ENCODE results near the gene NTRK1. TPM values are rescaled to one million over a fixed set of nuclear protein-coding genes. Genes with fewer than 3 reads are reported as not detected.

NTRK1 gene
- total RNA-seq, 1 donor from 2014 or later = not detected

DNA sequence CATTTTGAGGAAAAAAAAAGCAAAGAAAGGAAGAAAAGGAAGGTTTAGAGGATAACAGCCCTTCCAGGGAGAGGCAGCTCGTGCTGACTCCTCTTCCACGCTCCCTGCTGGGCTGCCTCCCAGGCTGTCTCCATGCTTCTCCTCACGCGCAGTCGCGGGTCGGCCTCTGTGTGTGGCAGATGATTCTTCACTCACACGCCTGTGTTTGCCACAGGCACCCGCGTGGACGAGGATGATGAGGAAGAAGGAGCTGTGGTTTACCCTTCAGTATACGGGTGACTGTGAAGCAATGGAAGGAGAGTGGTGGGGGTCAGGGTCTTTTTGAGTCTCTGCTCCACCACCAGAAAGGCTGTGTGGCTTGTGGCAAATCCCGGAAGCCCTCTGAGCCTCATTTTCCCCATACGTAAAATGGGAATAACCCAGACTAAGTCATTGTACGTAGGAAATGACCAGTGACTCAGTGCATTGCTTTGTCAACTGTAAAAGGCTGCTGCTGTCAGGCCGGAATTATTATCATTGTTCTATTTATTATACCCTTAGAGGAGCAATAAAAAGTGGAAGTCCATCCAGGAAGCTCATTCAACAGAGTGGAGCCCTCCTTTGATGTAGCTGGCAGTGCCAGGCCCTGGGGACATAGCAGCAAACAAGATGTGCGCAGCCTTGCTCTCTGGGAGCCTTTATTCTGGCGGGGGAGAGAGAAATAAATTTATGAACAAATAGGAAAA, 32.1 kb upstream of the NTRK1 start:
- peaks cover 29% of the 10 kb centered on the region for H3K27me3 Mint-ChIP-seq (ENCODE audit: unreplicated experiment)
- H3K36me3 Mint-ChIP-seq (ENCODE audit: unreplicated experiment) = no peaks in the 10 kb centered on the region
- DNase-seq (ENCODE audit: extremely low spot score, unreplicated experiment) = no peak
- H3K4me3 Mint-ChIP-seq (ENCODE audit: unreplicated experiment) = no peak overlapping the region
- TF ChIP-seq, protein P1, sequence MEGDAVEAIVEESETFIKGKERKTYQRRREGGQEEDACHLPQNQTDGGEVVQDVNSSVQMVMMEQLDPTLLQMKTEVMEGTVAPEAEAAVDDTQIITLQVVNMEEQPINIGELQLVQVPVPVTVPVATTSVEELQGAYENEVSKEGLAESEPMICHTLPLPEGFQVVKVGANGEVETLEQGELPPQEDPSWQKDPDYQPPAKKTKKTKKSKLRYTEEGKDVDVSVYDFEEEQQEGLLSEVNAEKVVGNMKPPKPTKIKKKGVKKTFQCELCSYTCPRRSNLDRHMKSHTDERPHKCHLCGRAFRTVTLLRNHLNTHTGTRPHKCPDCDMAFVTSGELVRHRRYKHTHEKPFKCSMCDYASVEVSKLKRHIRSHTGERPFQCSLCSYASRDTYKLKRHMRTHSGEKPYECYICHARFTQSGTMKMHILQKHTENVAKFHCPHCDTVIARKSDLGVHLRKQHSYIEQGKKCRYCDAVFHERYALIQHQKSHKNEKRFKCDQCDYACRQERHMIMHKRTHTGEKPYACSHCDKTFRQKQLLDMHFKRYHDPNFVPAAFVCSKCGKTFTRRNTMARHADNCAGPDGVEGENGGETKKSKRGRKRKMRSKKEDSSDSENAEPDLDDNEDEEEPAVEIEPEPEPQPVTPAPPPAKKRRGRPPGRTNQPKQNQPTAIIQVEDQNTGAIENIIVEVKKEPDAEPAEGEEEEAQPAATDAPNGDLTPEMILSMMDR (IDR thresholded peaks at IDR 0.05) = no peak
- H3K4me1 Mint-ChIP-seq (ENCODE audit: unreplicated experiment) = peaks cover 7% of the 10 kb centered on the region
- H3K27ac Mint-ChIP-seq (ENCODE audit: unreplicated experiment) = no peak overlapping the region
- no peaks in the 10 kb centered on the region for H3K9me3 Mint-ChIP-seq (ENCODE audit: unreplicated experiment)

DNA sequence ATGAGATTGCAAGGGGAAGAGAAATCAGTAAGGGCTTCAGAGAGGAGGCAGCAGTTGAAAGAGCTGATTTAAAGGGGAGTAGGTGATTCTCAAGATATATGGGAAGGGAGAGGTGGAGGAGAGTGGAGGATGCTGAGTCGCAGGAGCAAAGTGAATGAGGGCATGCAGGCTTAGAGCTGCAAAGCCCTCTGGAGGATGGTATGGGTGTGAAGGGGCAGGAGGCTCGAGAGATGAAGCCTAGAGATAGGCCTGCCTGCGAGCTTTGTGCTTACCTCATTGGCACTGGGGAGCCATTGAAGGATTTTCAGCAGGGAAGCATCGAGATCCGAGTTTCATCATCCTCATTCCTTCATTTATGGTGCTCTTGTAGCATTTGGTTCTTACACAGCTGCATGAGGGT, 28.2 kb upstream of the NTRK1 start:
- Mint-ChIP-seq H3K9me3 (ENCODE audit: unreplicated experiment) (no peaks in the 10 kb centered on the region), H3K27ac (ENCODE audit: unreplicated experiment) (no peak overlapping the region), H3K4me3 (ENCODE audit: unreplicated experiment) (no peak overlapping the region), H3K4me1 (ENCODE audit: unreplicated experiment) (no peaks in the 10 kb centered on the region), H3K36me3 (ENCODE audit: unreplicated experiment) (no peaks in the 10 kb centered on the region), H3K27me3 (ENCODE audit: unreplicated experiment) (peaks cover 58% of the 10 kb centered on the region)
- DNase-seq (ENCODE audit: extremely low spot score, unreplicated experiment) = no peak
- TF ChIP-seq, protein P1 (IDR thresholded peaks at IDR 0.05) = no peak

DNA sequence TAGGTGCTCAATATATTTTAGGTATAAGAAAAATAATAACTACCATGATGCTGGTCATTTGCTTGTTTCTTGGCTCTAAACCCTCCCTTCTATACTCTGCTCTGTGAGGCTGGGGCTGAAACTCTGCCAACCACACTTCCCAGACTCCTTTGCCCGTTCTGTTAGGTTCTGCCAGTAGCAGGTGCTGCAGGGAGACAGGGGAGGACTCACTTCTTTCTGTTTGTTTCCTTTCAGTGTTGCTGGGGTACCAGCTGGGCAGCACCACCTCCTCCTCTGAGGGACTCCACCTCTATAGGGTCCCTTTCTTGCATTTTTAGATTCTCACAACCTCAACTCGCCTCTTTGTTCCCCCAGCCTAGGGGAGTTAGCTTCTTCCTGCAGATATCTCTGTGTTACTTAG, 27.1 kb upstream of the NTRK1 start:
- Mint-ChIP-seq H3K27ac (ENCODE audit: unreplicated experiment) (no peak overlapping the region), H3K27me3 (ENCODE audit: unreplicated experiment) (peaks cover 60% of the 10 kb centered on the region), H3K4me3 (ENCODE audit: unreplicated experiment) (no peak overlapping the region), H3K36me3 (ENCODE audit: unreplicated experiment) (no peaks in the 10 kb centered on the region), H3K9me3 (ENCODE audit: unreplicated experiment) (no peaks in the 10 kb centered on the region), H3K4me1 (ENCODE audit: unreplicated experiment) (no peaks in the 10 kb centered on the region)
- TF ChIP-seq, protein P1 (IDR thresholded peaks at IDR 0.05) = no peak
- no peak for DNase-seq (ENCODE audit: extremely low spot score, unreplicated experiment)

DNA sequence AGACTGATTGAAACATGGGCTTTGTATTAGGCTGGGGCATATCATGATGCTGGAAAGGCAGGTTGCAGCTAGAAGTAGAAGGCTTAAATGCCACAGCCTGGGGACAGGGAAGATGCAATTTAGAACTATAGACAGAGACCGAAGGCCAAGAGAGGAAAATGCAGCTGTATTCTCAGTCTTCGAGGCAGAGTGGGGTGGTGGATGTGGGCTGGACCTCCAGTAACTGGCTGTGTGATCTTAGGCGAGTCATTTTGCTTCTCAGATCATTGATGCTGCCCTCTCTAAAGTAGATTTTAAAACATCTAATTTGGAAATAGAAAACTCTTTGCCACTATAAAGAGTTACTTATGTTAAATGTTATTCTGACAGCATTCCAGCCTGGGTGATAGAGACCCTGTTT, 26.3 kb upstream of the NTRK1 start:
- H3K27me3 Mint-ChIP-seq (ENCODE audit: unreplicated experiment) = peaks cover 66% of the 10 kb centered on the region
- TF ChIP-seq, protein P1 (IDR thresholded peaks at IDR 0.05) = no peak
- H3K36me3 Mint-ChIP-seq (ENCODE audit: unreplicated experiment) = no peaks in the 10 kb centered on the region
- H3K27ac Mint-ChIP-seq (ENCODE audit: unreplicated experiment) = no peak overlapping the region
- DNase-seq (ENCODE audit: extremely low spot score, unreplicated experiment) = no peak
- no peaks in the 10 kb centered on the region for H3K9me3 Mint-ChIP-seq (ENCODE audit: unreplicated experiment)
- no peaks in the 10 kb centered on the region for H3K4me1 Mint-ChIP-seq (ENCODE audit: unreplicated experiment)
- H3K4me3 Mint-ChIP-seq (ENCODE audit: unreplicated experiment) = no peak overlapping the region

DNA sequence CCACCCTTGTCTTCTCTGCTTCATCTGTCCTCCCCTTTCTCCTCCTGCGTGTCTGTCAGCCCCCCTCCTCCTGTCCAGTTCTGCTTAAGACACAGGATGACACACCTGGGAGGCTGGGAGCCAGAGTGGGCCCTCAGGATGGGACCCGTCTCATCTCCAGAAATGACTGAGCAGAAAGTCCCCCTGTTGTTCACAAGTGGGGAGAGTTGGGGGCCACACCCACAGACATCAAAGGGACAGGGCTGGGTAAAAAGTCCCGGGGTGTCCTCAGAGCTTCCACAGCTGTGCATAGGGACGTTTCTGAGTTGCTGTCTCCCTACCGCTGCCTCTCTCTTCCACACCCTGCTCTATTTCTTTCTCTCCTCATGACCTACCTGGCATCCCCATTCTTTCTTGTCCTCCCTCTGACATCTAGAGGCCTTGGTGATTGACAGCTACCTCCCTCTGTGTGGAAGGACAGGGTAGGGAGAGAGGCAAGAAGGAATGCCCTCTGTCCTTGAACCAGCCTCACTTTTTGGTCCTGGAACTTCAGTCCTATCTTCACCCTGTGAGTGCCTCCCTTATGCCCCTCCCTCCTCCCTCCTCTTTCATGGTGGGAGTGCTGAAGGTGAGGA, 24.5 kb upstream of the NTRK1 start:
- DNase-seq (ENCODE audit: extremely low spot score, unreplicated experiment) = no peak
- no peaks in the 10 kb centered on the region for H3K4me1 Mint-ChIP-seq (ENCODE audit: unreplicated experiment)
- no peak overlapping the region for H3K4me3 Mint-ChIP-seq (ENCODE audit: unreplicated experiment)
- no peaks in the 10 kb centered on the region for H3K9me3 Mint-ChIP-seq (ENCODE audit: unreplicated experiment)
- peaks cover 76% of the 10 kb centered on the region for H3K27me3 Mint-ChIP-seq (ENCODE audit: unreplicated experiment)
- no peak overlapping the region for H3K27ac Mint-ChIP-seq (ENCODE audit: unreplicated experiment)
- no peaks in the 10 kb centered on the region for H3K36me3 Mint-ChIP-seq (ENCODE audit: unreplicated experiment)
- TF ChIP-seq, protein P1 (IDR thresholded peaks at IDR 0.05) = no peak

Measured in osteocyte (in vitro differentiated cells).